ENCODE measurements around the gene APOBEC3H.

APOBEC3H gene

DNA sequence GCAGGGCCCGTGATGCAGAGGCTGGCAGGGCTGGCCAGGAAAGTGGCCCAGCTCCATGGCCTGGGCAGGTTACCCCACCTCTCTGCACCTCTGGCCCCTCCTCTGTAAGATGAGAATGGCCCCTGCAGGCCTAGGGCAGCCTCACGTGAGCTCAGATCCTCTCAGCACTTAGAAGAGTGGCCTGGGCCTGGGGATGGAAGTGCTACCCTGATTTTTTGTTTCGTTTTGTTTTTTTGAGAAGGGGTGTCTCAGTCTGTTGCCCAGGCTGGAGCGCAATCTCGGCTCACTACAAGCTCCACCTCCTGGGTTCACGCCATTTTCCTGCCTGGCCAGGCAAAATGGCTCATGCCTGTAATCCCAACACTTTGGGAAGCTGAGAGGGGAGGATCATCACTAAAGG, 982 bp downstream of the APOBEC3H start:
- TF ChIP-seq CTCF (IDR thresholded peaks at IDR 0.05; ENCODE audit: low read depth, low read length) = no peak

GRCh38 chr22:39098576-39098975, 1.5 kb downstream of the APOBEC3H start:
- no peak for TF ChIP-seq CTCF (IDR thresholded peaks at IDR 0.05; ENCODE audit: low read depth, low read length)
- no peak overlapping the region for H3K4me3 ChIP-seq (ENCODE audit: low read depth, low read length)

More for the DNA sequence above, 982 bp downstream of the APOBEC3H start:
- H3K4me3 ChIP-seq (ENCODE audit: low read depth, low read length) = no peak overlapping the region

DNA sequence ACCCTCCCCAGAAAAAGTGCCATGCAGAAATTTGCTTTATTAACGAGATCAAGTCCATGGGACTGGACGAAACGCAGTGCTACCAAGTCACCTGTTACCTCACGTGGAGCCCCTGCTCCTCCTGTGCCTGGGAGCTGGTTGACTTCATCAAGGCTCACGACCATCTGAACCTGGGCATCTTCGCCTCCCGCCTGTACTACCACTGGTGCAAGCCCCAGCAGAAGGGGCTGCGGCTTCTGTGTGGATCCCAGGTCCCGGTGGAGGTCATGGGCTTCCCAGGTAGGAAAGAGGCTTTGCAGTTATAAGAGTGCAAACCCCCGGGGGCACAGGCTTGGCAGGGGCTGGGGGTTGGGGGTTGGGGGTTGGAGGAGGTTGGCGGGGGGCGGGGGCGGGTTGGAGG, 4.2 kb downstream of the APOBEC3H start:
- no peak overlapping the region for H3K4me3 ChIP-seq (ENCODE audit: low read depth, low read length)
- no peak for TF ChIP-seq CTCF (IDR thresholded peaks at IDR 0.05; ENCODE audit: low read depth, low read length)

GRCh38 chr22:39103431-39103830, 6.4 kb downstream of the APOBEC3H start:
- no peak for TF ChIP-seq CTCF (IDR thresholded peaks at IDR 0.05; ENCODE audit: low read depth, low read length)

GRCh38 chr22:39106326-39106725, 9.3 kb downstream of the APOBEC3H start:
- H3K4me3 ChIP-seq (ENCODE audit: low read depth, low read length) = no peak overlapping the region
- no peak for TF ChIP-seq CTCF (IDR thresholded peaks at IDR 0.05; ENCODE audit: low read depth, low read length)

More at GRCh38 chr22:39103431-39103830, 6.4 kb downstream of the APOBEC3H start:
- no peak overlapping the region for H3K4me3 ChIP-seq (ENCODE audit: low read depth, low read length)

- H3K4me3 ChIP-seq (ENCODE audit: low read depth, low read length) = no peak overlapping the region
- TF ChIP-seq CTCF (IDR thresholded peaks at IDR 0.05; ENCODE audit: low read depth, low read length) = no peak
These were observed 11.4 kb downstream of the APOBEC3H start for GRCh38 chr22:39108487-39108886.

DNA sequence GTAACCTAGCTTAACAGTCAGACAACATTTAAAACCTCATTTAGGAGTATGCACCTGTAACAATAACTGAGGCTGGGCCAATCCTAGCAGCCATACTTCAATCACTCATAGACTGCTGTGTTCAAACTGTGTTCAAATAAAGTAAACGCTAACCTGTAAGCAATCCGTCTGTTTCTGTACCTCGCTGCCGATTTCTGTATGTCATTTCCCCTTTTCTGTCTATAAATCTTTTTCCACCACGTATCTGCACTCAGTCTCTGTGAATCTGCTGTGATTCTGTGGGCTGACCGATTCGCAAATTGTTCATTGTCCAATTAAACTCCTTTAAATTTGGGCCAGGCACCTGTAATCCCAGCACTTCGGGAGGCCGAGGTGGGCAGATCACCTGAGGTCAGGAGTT, 12.3 kb downstream of the APOBEC3H start:
- TF ChIP-seq CTCF (IDR thresholded peaks at IDR 0.05; ENCODE audit: low read depth, low read length) = no peak
- H3K4me3 ChIP-seq (ENCODE audit: low read depth, low read length) = no peak overlapping the region

All from WI38 (cell line).